ENCODE measurements around the gene DARS1.

- TF ChIP-seq EZH2phosphoT487 (conservative IDR thresholded peaks at IDR 0.05; ENCODE audit: low read length) = no peak
- TF ChIP-seq, protein P1, sequence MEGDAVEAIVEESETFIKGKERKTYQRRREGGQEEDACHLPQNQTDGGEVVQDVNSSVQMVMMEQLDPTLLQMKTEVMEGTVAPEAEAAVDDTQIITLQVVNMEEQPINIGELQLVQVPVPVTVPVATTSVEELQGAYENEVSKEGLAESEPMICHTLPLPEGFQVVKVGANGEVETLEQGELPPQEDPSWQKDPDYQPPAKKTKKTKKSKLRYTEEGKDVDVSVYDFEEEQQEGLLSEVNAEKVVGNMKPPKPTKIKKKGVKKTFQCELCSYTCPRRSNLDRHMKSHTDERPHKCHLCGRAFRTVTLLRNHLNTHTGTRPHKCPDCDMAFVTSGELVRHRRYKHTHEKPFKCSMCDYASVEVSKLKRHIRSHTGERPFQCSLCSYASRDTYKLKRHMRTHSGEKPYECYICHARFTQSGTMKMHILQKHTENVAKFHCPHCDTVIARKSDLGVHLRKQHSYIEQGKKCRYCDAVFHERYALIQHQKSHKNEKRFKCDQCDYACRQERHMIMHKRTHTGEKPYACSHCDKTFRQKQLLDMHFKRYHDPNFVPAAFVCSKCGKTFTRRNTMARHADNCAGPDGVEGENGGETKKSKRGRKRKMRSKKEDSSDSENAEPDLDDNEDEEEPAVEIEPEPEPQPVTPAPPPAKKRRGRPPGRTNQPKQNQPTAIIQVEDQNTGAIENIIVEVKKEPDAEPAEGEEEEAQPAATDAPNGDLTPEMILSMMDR (IDR thresholded peaks at IDR 0.05; ENCODE audit: insufficient read depth, low read length, poor library complexity, severe bottlenecking) = no peak
Measured at GRCh38 chr2:136021406-136021805, 36.0 kb upstream of the DARS1 start.

Data from SU-DHL-6 (cell line).